HCT116 (cell line): Measurements from ENCODE around the gene RHBDD1.

Experiments used
- ATF3 ChIP-seq: IDR thresholded peaks from 2 replicates; pipeline ENCODE4 v1.6.1; 2012
- CEBPB ChIP-seq: IDR thresholded peaks from 2 replicates; pipeline ENCODE4 v1.6.1; 2012; ENCODE audit warnings: low read depth
- CTCF ChIP-seq, 3 experiments: fragments of 200-600 bp in 1 of 3; sonication (generic) in 1 of 3; IDR thresholded peaks in 2 of 3; conservative IDR thresholded peaks in 1 of 3; 2 replicates each; pipeline ENCODE4 v1.5.1; 2012 to 2017; ENCODE audit warnings: low read depth in 2 of 3, low read length in 2 of 3, antibody characterized with exemption in 1 of 3, borderline replicate concordance in 1 of 3, control low read depth in 1 of 3, mild to moderate bottlenecking in 1 of 3, mixed read lengths in 1 of 3, mixed run types in 1 of 3, moderate library complexity in 1 of 3; ENCODE audit not compliant: insufficient read depth in 1 of 3
- EZH2 ChIP-seq: fragments of 200-600 bp; sonication (generic); IDR thresholded peaks from 2 replicates; pipeline ENCODE4 v1.6.1; 2017; ENCODE audit warnings: antibody characterized with exemption, mixed run types
- EZH2phosphoT487 ChIP-seq: fragments of 200-600 bp; IDR thresholded peaks from 2 replicates; pipeline ENCODE4 v1.6.1; 2018; ENCODE audit warnings: antibody characterized with exemption, borderline replicate concordance
- POLR2A ChIP-seq: IDR thresholded peaks from 2 replicates; pipeline ENCODE4 v1.7.0; 2011; ENCODE audit warnings: borderline replicate concordance; ENCODE audit not compliant: insufficient read depth, insufficient read length; ENCODE audit errors: extremely low read depth
- POLR2AphosphoS5 ChIP-seq: IDR thresholded peaks from 2 replicates; pipeline ENCODE4 v1.6.1; 2011; ENCODE audit warnings: mild to moderate bottlenecking, low read depth, low read length, moderate library complexity
- YY1 ChIP-seq: IDR thresholded peaks from 2 replicates; pipeline ENCODE4 v1.6.1; 2011; ENCODE audit warnings: low read length, low read depth, moderate library complexity, mild to moderate bottlenecking; ENCODE audit not compliant: insufficient replicate concordance; ENCODE audit errors: extremely low read depth
- TF ChIP-seq, protein P1 (sequence below): IDR thresholded peaks from 2 replicates; pipeline ENCODE4 v1.6.1; 2012; ENCODE audit warnings: low read depth

DNA sequence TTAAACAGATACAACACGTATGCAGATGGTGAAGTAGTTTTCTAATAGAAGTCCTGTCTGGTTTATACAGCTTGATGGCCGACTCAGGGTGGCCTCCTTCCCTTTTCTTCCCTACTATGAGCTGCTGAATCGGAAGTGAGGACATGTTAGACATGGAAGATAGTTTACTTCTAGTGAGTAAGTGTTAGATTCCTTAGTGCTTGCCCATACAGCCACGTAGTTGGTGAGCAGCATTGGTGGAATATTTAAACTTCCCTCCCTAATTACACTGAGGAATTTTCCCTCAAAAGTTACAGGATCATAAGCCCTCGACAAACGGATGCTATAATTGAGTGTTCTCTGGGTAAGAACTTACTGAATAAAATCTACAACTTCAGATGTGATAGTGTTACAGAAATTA lies 52.1 kb downstream of the RHBDD1 start:
- TF ChIP-seq CTCF (IDR thresholded peaks at IDR 0.05 in 2 of 3, conservative IDR thresholded peaks at IDR 0.05 in 1 of 3; ENCODE audit: borderline replicate concordance in 1 of 3, insufficient read depth in 1 of 3, low read depth in 2 of 3, low read length in 2 of 3) (no peak), EZH2phosphoT487 (no peak), POLR2A (no peak), YY1 (no peak), ATF3 (no peak), CEBPB (no peak), EZH2 (no peak), POLR2AphosphoS5 (no peak)
- TF ChIP-seq, protein P1, sequence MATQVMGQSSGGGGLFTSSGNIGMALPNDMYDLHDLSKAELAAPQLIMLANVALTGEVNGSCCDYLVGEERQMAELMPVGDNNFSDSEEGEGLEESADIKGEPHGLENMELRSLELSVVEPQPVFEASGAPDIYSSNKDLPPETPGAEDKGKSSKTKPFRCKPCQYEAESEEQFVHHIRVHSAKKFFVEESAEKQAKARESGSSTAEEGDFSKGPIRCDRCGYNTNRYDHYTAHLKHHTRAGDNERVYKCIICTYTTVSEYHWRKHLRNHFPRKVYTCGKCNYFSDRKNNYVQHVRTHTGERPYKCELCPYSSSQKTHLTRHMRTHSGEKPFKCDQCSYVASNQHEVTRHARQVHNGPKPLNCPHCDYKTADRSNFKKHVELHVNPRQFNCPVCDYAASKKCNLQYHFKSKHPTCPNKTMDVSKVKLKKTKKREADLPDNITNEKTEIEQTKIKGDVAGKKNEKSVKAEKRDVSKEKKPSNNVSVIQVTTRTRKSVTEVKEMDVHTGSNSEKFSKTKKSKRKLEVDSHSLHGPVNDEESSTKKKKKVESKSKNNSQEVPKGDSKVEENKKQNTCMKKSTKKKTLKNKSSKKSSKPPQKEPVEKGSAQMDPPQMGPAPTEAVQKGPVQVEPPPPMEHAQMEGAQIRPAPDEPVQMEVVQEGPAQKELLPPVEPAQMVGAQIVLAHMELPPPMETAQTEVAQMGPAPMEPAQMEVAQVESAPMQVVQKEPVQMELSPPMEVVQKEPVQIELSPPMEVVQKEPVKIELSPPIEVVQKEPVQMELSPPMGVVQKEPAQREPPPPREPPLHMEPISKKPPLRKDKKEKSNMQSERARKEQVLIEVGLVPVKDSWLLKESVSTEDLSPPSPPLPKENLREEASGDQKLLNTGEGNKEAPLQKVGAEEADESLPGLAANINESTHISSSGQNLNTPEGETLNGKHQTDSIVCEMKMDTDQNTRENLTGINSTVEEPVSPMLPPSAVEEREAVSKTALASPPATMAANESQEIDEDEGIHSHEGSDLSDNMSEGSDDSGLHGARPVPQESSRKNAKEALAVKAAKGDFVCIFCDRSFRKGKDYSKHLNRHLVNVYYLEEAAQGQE, result no peak
